Mesothelial cell of epicardium (in vitro differentiated cells): ENCODE results near the gene KCNK5. TPM values are rescaled to one million over a fixed set of nuclear protein-coding genes. Genes with fewer than 3 reads are reported as not detected.

Experiments
- DNase-seq, 2 experiments: peaks; one replicate each; pipeline ENCODE4 v3.0.0; 2021; ENCODE audit warnings: low spot score in 2 of 2; ENCODE audit not compliant: unreplicated experiment in 2 of 2
- H3K27ac Mint-ChIP-seq: 2 replicates; pipeline ENCODE4 v1.8.0; 2021; ENCODE audit warnings: mixed read lengths
- H3K27me3 Mint-ChIP-seq: 2 replicates; pipeline ENCODE4 v1.8.0; 2021; ENCODE audit warnings: low read depth, mixed read lengths
- H3K36me3 Mint-ChIP-seq: 2 replicates; pipeline ENCODE4 v1.8.0; 2021; ENCODE audit warnings: mixed read lengths
- H3K4me1 Mint-ChIP-seq: 2 replicates; pipeline ENCODE4 v1.8.0; 2021; ENCODE audit warnings: mixed read lengths
- H3K4me3 Mint-ChIP-seq: 2 replicates; pipeline ENCODE4 v1.8.0; 2021; ENCODE audit warnings: mild to moderate bottlenecking, moderate library complexity, mixed read lengths
- H3K9me3 Mint-ChIP-seq: 2 replicates; pipeline ENCODE4 v1.8.0; 2021; ENCODE audit warnings: mixed read lengths
- CTCF ChIP-seq: fragments of 200-600 bp; sonication (generic); IDR thresholded peaks from one replicate; pipeline ENCODE4 v1.5.0; 2021; ENCODE audit warnings: antibody characterized with exemption; ENCODE audit not compliant: unreplicated experiment
- total RNA-seq: library from RNA; stranded (reverse); gene quantifications from 3 replicates; pipeline ENCODE4 v1.2.1, GENCODE V29; 2021

Gene KCNK5
- total RNA-seq, 1 donor from 2014 or later = 2.5 TPM

DNA sequence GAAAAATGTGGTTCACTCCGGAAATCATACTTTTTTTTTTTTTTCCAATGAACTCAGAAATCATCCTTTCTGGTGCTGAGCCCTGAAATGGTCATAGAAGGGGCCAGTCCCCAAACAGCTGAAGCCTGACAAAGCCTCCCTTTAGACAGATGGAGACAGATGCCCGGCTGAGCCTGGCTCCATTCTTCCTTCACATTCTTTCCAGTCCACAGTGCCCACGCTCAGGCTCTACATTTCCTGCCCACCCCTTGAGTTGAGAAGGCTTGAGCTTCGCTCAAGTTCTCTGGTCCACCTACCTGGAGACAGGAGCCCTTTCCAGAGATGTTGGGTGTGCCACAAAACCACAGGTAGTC lies 41.2 kb downstream of the KCNK5 start:
- DNase-seq = no peak
- no peak overlapping the region for H3K27ac Mint-ChIP-seq
- TF ChIP-seq CTCF = no peak
- no peaks in the 10 kb centered on the region for H3K27me3 Mint-ChIP-seq
- no peak overlapping the region for H3K4me3 Mint-ChIP-seq
- H3K36me3 Mint-ChIP-seq = no peaks in the 10 kb centered on the region
- peaks cover 6% of the 10 kb centered on the region for H3K4me1 Mint-ChIP-seq
- no peaks in the 10 kb centered on the region for H3K9me3 Mint-ChIP-seq

GRCh38 chr6:39184906-39185580 lies 44.2 kb downstream of the KCNK5 start:
- no peaks in the 10 kb centered on the region for H3K9me3 Mint-ChIP-seq
- H3K4me3 Mint-ChIP-seq = no peak overlapping the region
- DNase-seq = no peak
- H3K36me3 Mint-ChIP-seq = no peaks in the 10 kb centered on the region
- no peak for TF ChIP-seq CTCF
- no peaks in the 10 kb centered on the region for H3K27me3 Mint-ChIP-seq
- H3K27ac Mint-ChIP-seq = no peak overlapping the region
- H3K4me1 Mint-ChIP-seq = no peaks in the 10 kb centered on the region

DNA sequence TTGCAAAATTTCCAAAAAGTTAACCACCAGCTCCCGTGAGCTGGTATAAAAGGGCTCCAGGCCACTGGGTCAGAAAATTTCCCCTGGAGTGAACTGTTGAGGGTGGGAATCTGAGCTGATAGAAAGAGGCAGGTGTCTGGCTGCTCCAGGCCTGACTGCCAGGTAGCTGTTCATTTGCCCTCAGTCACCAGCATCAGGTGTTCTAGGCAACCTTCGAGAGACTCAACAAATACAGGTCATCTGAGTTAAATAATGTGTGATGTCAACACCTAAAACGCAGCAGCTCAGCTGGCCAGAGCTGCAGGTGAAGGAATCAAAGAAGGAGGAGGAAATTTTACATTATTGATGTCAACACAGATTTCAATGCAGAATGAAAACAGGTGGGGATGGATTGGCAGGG lies 46.7 kb downstream of the KCNK5 start:
- no peak for DNase-seq
- Mint-ChIP-seq H3K9me3 (peaks cover 10% of the 10 kb centered on the region), H3K27me3 (no peaks in the 10 kb centered on the region), H3K27ac (no peak overlapping the region), H3K4me1 (no peaks in the 10 kb centered on the region), H3K4me3 (no peak overlapping the region), H3K36me3 (no peaks in the 10 kb centered on the region)
- TF ChIP-seq CTCF = no peak

GRCh38 chr6:39181826-39182225 lies 47.4 kb downstream of the KCNK5 start:
- H3K4me3 Mint-ChIP-seq = no peak overlapping the region
- no peaks in the 10 kb centered on the region for H3K27me3 Mint-ChIP-seq
- no peaks in the 10 kb centered on the region for H3K4me1 Mint-ChIP-seq
- peaks cover 1% of the 10 kb centered on the region for H3K36me3 Mint-ChIP-seq
- DNase-seq = no peak
- H3K9me3 Mint-ChIP-seq = peaks cover 18% of the 10 kb centered on the region
- no peak for TF ChIP-seq CTCF
- H3K27ac Mint-ChIP-seq = no peak overlapping the region

- H3K36me3 Mint-ChIP-seq = peaks cover 3% of the 10 kb centered on the region
- no peaks in the 10 kb centered on the region for H3K27me3 Mint-ChIP-seq
- DNase-seq = no peak
- no peak overlapping the region for H3K27ac Mint-ChIP-seq
- no peak overlapping the region for H3K4me3 Mint-ChIP-seq
- H3K9me3 Mint-ChIP-seq = peaks cover 21% of the 10 kb centered on the region
- no peaks in the 10 kb centered on the region for H3K4me1 Mint-ChIP-seq
- TF ChIP-seq CTCF = no peak
Observed at GRCh38 chr6:39181333-39181732, 47.9 kb downstream of the KCNK5 start.

DNA sequence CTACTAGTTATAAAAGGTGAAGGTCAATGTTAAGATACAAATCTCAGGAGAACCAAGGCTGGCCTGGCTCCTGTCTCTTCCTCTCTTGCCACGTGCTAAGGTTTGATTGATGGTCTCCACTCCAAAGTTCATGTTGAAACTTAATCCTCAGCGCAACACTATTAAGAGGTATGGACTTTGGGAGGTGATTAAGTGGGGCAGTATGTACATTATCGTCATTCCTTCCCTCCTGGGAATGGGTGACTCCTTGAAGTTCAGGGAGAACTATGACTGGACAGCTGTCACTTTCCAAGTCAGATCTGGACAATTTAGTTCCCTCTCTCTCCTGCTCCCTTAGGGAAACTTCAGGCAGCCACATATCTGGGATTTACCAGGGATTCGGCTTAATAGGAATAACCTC lies 50.5 kb downstream of the KCNK5 start:
- peaks cover 3% of the 10 kb centered on the region for H3K36me3 Mint-ChIP-seq
- H3K4me1 Mint-ChIP-seq = no peaks in the 10 kb centered on the region
- H3K27ac Mint-ChIP-seq = no peak overlapping the region
- no peak for DNase-seq
- TF ChIP-seq CTCF = no peak
- no peak overlapping the region for H3K4me3 Mint-ChIP-seq
- peaks cover 21% of the 10 kb centered on the region for H3K9me3 Mint-ChIP-seq
- no peaks in the 10 kb centered on the region for H3K27me3 Mint-ChIP-seq
